Naive thymus-derived CD4-positive, alpha-beta T cell (primary cell): ENCODE results near the gene ATG10. TPM values are rescaled to one million over a fixed set of nuclear protein-coding genes. Genes with fewer than 3 reads are reported as not detected.
A peak's percentile ranks its signal among the peaks of the same experiment; 100 is the strongest.
"Not testable (repeated sequence)": the region's sequence is repeated elsewhere in the genome, so short reads cannot be mapped to it uniquely, and the experiment has no call there.

Experiments used
- ATAC-seq: fragments of 150-1000 bp; cut with Tn5 transposase; 2 replicates; pipeline ENCODE4 v1.10.0; 2021; ENCODE audit warnings: mild to moderate bottlenecking, moderate library complexity
- CTCF ChIA-PET: fragments of 350-600 bp; sonication (Branson Sonifier 250); formaldehyde crosslinking; loops from one replicate; lab custom pipeline; 2021; ENCODE audit warnings: antibody characterized with exemption; lab: Charles Lee
- POLR2A ChIA-PET: fragments of 350-600 bp; sonication (Branson Sonifier 250); formaldehyde crosslinking; loops from one replicate; lab custom pipeline; 2021; ENCODE audit warnings: antibody characterized with exemption, inconsistent platforms; lab: Charles Lee
- DNase-seq, 9 donors: peaks; one replicate each; pipeline versions ENCODE4 v3.0.0 to v3.0.0-alpha.2; 2020 to 2022; ENCODE audit warnings: mixed read lengths in 1 of 9
- H3K27ac ChIP-seq: one replicate; pipeline ENCODE4 v1.7.0; 2013; ENCODE audit warnings: mild to moderate bottlenecking, low read depth, low read length, moderate library complexity
- H3K27me3 ChIP-seq, 2 donors: one replicate each; pipeline ENCODE4 v1.7.0; 2013; ENCODE audit warnings: low read length in 2 of 2, mild to moderate bottlenecking in 2 of 2, moderate library complexity in 2 of 2; ENCODE audit not compliant: control insufficient read depth in 2 of 2, insufficient read depth in 2 of 2
- H3K36me3 ChIP-seq, 3 experiments: 1 replicate in 2 of 3; 2 replicates in 1 of 3; pipeline ENCODE4 v1.7.0; 2013; ENCODE audit warnings: low read length in 3 of 3, mild to moderate bottlenecking in 3 of 3, moderate library complexity in 1 of 3; ENCODE audit not compliant: insufficient read depth in 3 of 3, control insufficient read depth in 2 of 3
- H3K4me1 ChIP-seq, 2 donors: one replicate each; pipeline ENCODE4 v1.7.0; 2013; ENCODE audit warnings: low read length in 2 of 2, mild to moderate bottlenecking in 2 of 2, moderate library complexity in 1 of 2; ENCODE audit not compliant: control insufficient read depth in 2 of 2, insufficient read depth in 2 of 2
- H3K4me3 ChIP-seq: 2 replicates; pipeline ENCODE4 v1.7.0; 2013; ENCODE audit warnings: mild to moderate bottlenecking, low read length
- H3K9me3 ChIP-seq, 3 experiments: 1 replicate in 2 of 3; 2 replicates in 1 of 3; pipeline ENCODE4 v1.7.0; 2013; ENCODE audit warnings: low read length in 3 of 3; ENCODE audit not compliant: control insufficient read depth in 2 of 3
- H3K27ac Mint-ChIP-seq, 9 donors: one replicate each; pipeline ENCODE4 v1.8.0; 2020 to 2022; ENCODE audit warnings: mixed read lengths in 9 of 9, mild to moderate bottlenecking in 8 of 9, moderate library complexity in 5 of 9, inconsistent platforms in 2 of 9
- H3K27me3 Mint-ChIP-seq, 5 donors: one replicate each; pipeline ENCODE4 v1.8.0; 2021 to 2022; ENCODE audit warnings: mixed read lengths in 5 of 5, mild to moderate bottlenecking in 1 of 5
- H3K36me3 Mint-ChIP-seq, 5 donors: one replicate each; pipeline ENCODE4 v1.8.0; 2020 to 2022; ENCODE audit warnings: mixed read lengths in 5 of 5, mild to moderate bottlenecking in 3 of 5, inconsistent platforms in 1 of 5
- H3K4me1 Mint-ChIP-seq, 7 donors: one replicate each; pipeline ENCODE4 v1.8.0; 2020 to 2022; ENCODE audit warnings: mixed read lengths in 7 of 7, mild to moderate bottlenecking in 3 of 7, inconsistent platforms in 1 of 7
- H3K4me3 Mint-ChIP-seq, 10 donors: one replicate each; pipeline ENCODE4 v1.8.0; 2020 to 2022; ENCODE audit warnings: mild to moderate bottlenecking in 10 of 10, mixed read lengths in 10 of 10, moderate library complexity in 6 of 10, inconsistent platforms in 2 of 10
- H3K9me3 Mint-ChIP-seq, 11 donors: one replicate each; pipeline ENCODE4 v1.8.0; 2020 to 2022; ENCODE audit warnings: mixed read lengths in 11 of 11, mild to moderate bottlenecking in 4 of 11, inconsistent platforms in 1 of 11, moderate library complexity in 1 of 11
- intact Hi-C, 2 donors: fragments of 100-400 bp; cut with micrococcal nuclease; formaldehyde crosslinking; loops; one replicate each; pipeline ENCODE4 v1.15.1; 2023
- polyA plus RNA-seq, 2 donors: library from polyadenylated mRNA; unstranded; fragments of 300-500 nt; fragmentation: Illumina TruSeq; gene quantifications; one replicate each; pipeline ENCODE4 v1.2.3, GENCODE V29; 2021
- total RNA-seq, 6 experiments: library from RNA in 5 of 6; stranded (reverse) in 5 of 6; gene quantifications; 1 replicate in 5 of 6; 2 replicates in 1 of 6; pipeline ENCODE4 v1.2.3 and lab custom pipeline; 2021 to 2026

Gene ATG10
- total and polyA plus RNA-seq, 7 experiments from 2014 or later = 6.4 to 14.4 (median 9.1) TPM

- POLR2A ChIA-PET = no interaction called here
- H3K27ac ChIP-seq = no peak overlapping the region
Measured at GRCh38 chr5:82031220-82032119, 59.6 kb downstream of the ATG10 start.

GRCh38 chr5:82042894-82043293 lies 71.1 kb downstream of the ATG10 start:
- H3K27ac Mint-ChIP-seq, CTCF ChIA-PET, DNase-seq, H3K4me1 ChIP-seq, intact Hi-C loops, ATAC-seq, H3K4me3 ChIP-seq, POLR2A ChIA-PET, H3K36me3 ChIP-seq, H3K4me3 Mint-ChIP-seq, H3K27ac ChIP-seq, H3K27me3 ChIP-seq, H3K27me3 Mint-ChIP-seq, H3K4me1 Mint-ChIP-seq, H3K9me3 ChIP-seq: not testable (repeated sequence)
- Mint-ChIP-seq H3K36me3 (peaks cover 9 to 48% (median 40%) of the 10 kb centered on the region in 5 donors), H3K9me3 (peaks cover 0 to 41% (median 21%) of the 10 kb centered on the region in 11 donors)

More at GRCh38 chr5:82031220-82032119, 59.6 kb downstream of the ATG10 start:
- Mint-ChIP-seq H3K4me1 (peaks cover 0 to 14% (median 3%) of the 10 kb centered on the region in 7 donors), H3K4me3 (no peak overlapping the region), H3K27me3 (no peaks in the 10 kb centered on the region), H3K36me3 (peaks cover 0 to 4% (median 0%) of the 10 kb centered on the region in 5 donors), H3K27ac (peak overlapping the region in 3 of 9 donors; percentile 26 to 71 (median 39)), H3K9me3 (peaks cover 0 to 5% (median 0%) of the 10 kb centered on the region in 11 donors)
- CTCF ChIA-PET = interaction anchor here (0.6 kb wide), 1 partner anchor 93 kb away, joined by 5 read pairs; no protein-coding TSS in a partner anchor
- intact Hi-C loops = loop anchor here in 1 of 2 donors (5.0 kb wide), 1 partner anchor 56 kb away; no protein-coding TSS in a partner anchor
- no peaks in the 10 kb centered on the region for H3K9me3 ChIP-seq
- no peaks in the 10 kb centered on the region for H3K36me3 ChIP-seq
- ATAC-seq (no peak), DNase-seq (no peak)
- H3K4me3 ChIP-seq = no peak overlapping the region
- H3K27me3 ChIP-seq = no peaks in the 10 kb centered on the region
- no peaks in the 10 kb centered on the region for H3K4me1 ChIP-seq

GRCh38 chr5:82044010-82044409 lies 72.2 kb downstream of the ATG10 start:
- DNase-seq = no peak
- Histone ChIP-seq H3K27me3 (no peaks in the 10 kb centered on the region), H3K4me1 (no peaks in the 10 kb centered on the region), H3K36me3 (no peaks in the 10 kb centered on the region), H3K27ac (no peak overlapping the region), H3K4me3 (no peak overlapping the region), H3K9me3 (no peaks in the 10 kb centered on the region)
- H3K4me3 Mint-ChIP-seq = no peak overlapping the region
- peaks cover 0 to 5% (median 0%) of the 10 kb centered on the region in 7 donors for H3K4me1 Mint-ChIP-seq
- intact Hi-C loops = no loop called here
- no peaks in the 10 kb centered on the region for H3K27me3 Mint-ChIP-seq
- H3K36me3 Mint-ChIP-seq = peaks cover 9 to 42% (median 37%) of the 10 kb centered on the region in 5 donors
- ChIA-PET POLR2A (no interaction called here), CTCF (no interaction called here)
- peaks cover 0 to 33% (median 20%) of the 10 kb centered on the region in 11 donors for H3K9me3 Mint-ChIP-seq
- ATAC-seq = peak; percentile 82
- no peak overlapping the region for H3K27ac Mint-ChIP-seq

GRCh38 chr5:82045554-82046275 lies 73.9 kb downstream of the ATG10 start:
- DNase-seq (no peak), ATAC-seq (no peak)
- intact Hi-C loops = no loop called here
- POLR2A ChIA-PET = no interaction called here
- Mint-ChIP-seq H3K27me3 (no peaks in the 10 kb centered on the region), H3K36me3 (peaks cover 9 to 40% (median 37%) of the 10 kb centered on the region in 5 donors), H3K4me1 (peaks cover 0 to 5% (median 0%) of the 10 kb centered on the region in 7 donors), H3K9me3 (peaks cover 0 to 33% (median 20%) of the 10 kb centered on the region in 11 donors), H3K4me3 (no peak overlapping the region), H3K27ac (peak overlapping the region in 1 of 9 donors; percentile 53)
- H3K4me3 ChIP-seq = no peak overlapping the region
- no peaks in the 10 kb centered on the region for H3K4me1 ChIP-seq
- no peaks in the 10 kb centered on the region for H3K9me3 ChIP-seq
- H3K27me3 ChIP-seq = no peaks in the 10 kb centered on the region
- CTCF ChIA-PET = no interaction called here
- no peaks in the 10 kb centered on the region for H3K36me3 ChIP-seq
- no peak overlapping the region for H3K27ac ChIP-seq

- Histone ChIP-seq H3K27ac (no peak overlapping the region), H3K27me3 (no peaks in the 10 kb centered on the region), H3K36me3 (no peaks in the 10 kb centered on the region), H3K4me1 (no peaks in the 10 kb centered on the region), H3K4me3 (no peak overlapping the region), H3K9me3 (no peaks in the 10 kb centered on the region)
- intact Hi-C loops = no loop called here
- no peak overlapping the region for H3K4me3 Mint-ChIP-seq
- peaks cover 9 to 39% (median 37%) of the 10 kb centered on the region in 5 donors for H3K36me3 Mint-ChIP-seq
- DNase-seq (no peak), ATAC-seq (no peak)
- H3K4me1 Mint-ChIP-seq = peaks cover 0 to 5% (median 0%) of the 10 kb centered on the region in 7 donors
- H3K27me3 Mint-ChIP-seq = no peaks in the 10 kb centered on the region
- POLR2A ChIA-PET = no interaction called here
- H3K27ac Mint-ChIP-seq = peak overlapping the region in 1 of 9 donors; percentile 12
- H3K9me3 Mint-ChIP-seq = peaks cover 0 to 33% (median 20%) of the 10 kb centered on the region in 11 donors
- CTCF ChIA-PET = no interaction called here
Measured at GRCh38 chr5:82046276-82046647, 74.4 kb downstream of the ATG10 start.

GRCh38 chr5:82050955-82051354 lies 79.1 kb downstream of the ATG10 start:
- peaks cover 0 to 11% (median 9%) of the 10 kb centered on the region in 5 donors for H3K36me3 Mint-ChIP-seq

More at GRCh38 chr5:82050955-82051354, 79.1 kb downstream of the ATG10 start:
- intact Hi-C loops = no loop called here
- no peak overlapping the region for H3K27ac ChIP-seq
- H3K27me3 Mint-ChIP-seq = no peaks in the 10 kb centered on the region
- H3K4me3 Mint-ChIP-seq = no peak overlapping the region
- H3K4me3 ChIP-seq = no peak overlapping the region
- peaks cover 0 to 19% (median 14%) of the 10 kb centered on the region in 7 donors for H3K4me1 Mint-ChIP-seq
- H3K4me1 ChIP-seq = no peaks in the 10 kb centered on the region
- DNase-seq = no peak
- H3K9me3 Mint-ChIP-seq = peaks cover 0 to 10% (median 3%) of the 10 kb centered on the region in 11 donors
- POLR2A ChIA-PET = no interaction called here
- CTCF ChIA-PET = interaction anchor here (0.6 kb wide), 1 partner anchor 1288 kb away, joined by 3 read pairs; no protein-coding TSS in a partner anchor
- H3K27me3 ChIP-seq = no peaks in the 10 kb centered on the region
- H3K36me3 ChIP-seq = no peaks in the 10 kb centered on the region
- no peak for ATAC-seq
- H3K9me3 ChIP-seq = no peaks in the 10 kb centered on the region
- no peak overlapping the region for H3K27ac Mint-ChIP-seq
